HG03457 (cell line): Measurements from ENCODE around the gene LIMK2.
"Not testable (repeated sequence)": the region's sequence is repeated elsewhere in the genome, so short reads cannot be mapped to it uniquely, and the experiment has no call there.

Experiments used
- ATAC-seq: cut with Tn5 transposase; IDR thresholded peaks from one replicate; pipeline ENCODE4 v1.9.1; 2021; ENCODE audit warnings: moderate number of reproducible peaks; ENCODE audit not compliant: unreplicated experiment

Gene LIMK2

GRCh38 chr22:31210556-31211421, 1.3 kb upstream of the LIMK2 start:
- ATAC-seq, result no peak

GRCh38 chr22:31211482-31211861, 626 bp upstream of the LIMK2 start:
- ATAC-seq, result no peak

GRCh38 chr22:31212783-31213629, 908 bp downstream of the LIMK2 start:
- no peak for ATAC-seq

- ATAC-seq, result no peak
Measured at GRCh38 chr22:31215018-31215535, 3.0 kb downstream of the LIMK2 start.

GRCh38 chr22:31218565-31219262, 6.6 kb downstream of the LIMK2 start:
- ATAC-seq, result no peak

GRCh38 chr22:31221084-31221483, 9.0 kb downstream of the LIMK2 start:
- ATAC-seq, result no peak

GRCh38 chr22:31222736-31223135, 10.6 kb downstream of the LIMK2 start:
- no peak for ATAC-seq

GRCh38 chr22:31223786-31224191, 11.7 kb downstream of the LIMK2 start:
- ATAC-seq, result no peak

- ATAC-seq, result not testable (repeated sequence)
Measured at GRCh38 chr22:31224691-31225090, 12.6 kb downstream of the LIMK2 start.

GRCh38 chr22:31227186-31227585, 15.1 kb downstream of the LIMK2 start:
- no peak for ATAC-seq

GRCh38 chr22:31229402-31230079, 17.4 kb downstream of the LIMK2 start:
- ATAC-seq, result no peak

- no peak for ATAC-seq
Measured at GRCh38 chr22:31230155-31230870, 18.2 kb downstream of the LIMK2 start.

- ATAC-seq, result no peak
Measured at GRCh38 chr22:31230871-31231621, 18.9 kb downstream of the LIMK2 start.

- ATAC-seq, result no peak
Measured at GRCh38 chr22:31233001-31233400, 20.9 kb downstream of the LIMK2 start.

GRCh38 chr22:31235081-31235480, 23.0 kb downstream of the LIMK2 start:
- ATAC-seq, result no peak

GRCh38 chr22:31236044-31236443, 23.9 kb downstream of the LIMK2 start:
- ATAC-seq, result not testable (repeated sequence)

- no peak for ATAC-seq
Measured at GRCh38 chr22:31238057-31238456, 26.0 kb downstream of the LIMK2 start.

- no peak for ATAC-seq
Measured at GRCh38 chr22:31239771-31240370, 27.8 kb downstream of the LIMK2 start.

GRCh38 chr22:31241200-31241599, 29.1 kb downstream of the LIMK2 start:
- no peak for ATAC-seq
